ENCODE data around the gene FAAH.

FAAH gene

DNA sequence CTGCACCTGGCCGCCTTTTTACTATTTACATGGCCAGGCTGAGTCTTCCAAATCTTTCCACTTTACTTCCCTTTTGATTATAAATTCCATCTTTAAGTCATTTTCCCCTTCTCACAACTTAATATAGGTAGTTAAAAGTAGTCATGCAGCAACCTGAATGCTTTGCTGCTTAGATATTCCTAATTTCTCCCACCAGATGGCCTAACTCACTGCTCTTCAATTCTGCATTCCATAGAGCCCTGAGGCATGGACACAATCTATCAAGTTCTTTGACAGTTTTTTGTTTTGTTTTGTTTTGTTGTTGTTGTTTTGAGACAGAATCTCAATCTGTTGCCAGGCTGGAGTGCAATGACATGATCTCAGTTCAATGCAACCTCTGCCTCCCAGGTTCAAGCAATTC, 21.7 kb upstream of the FAAH start:
- ChIA-PET CTCF (no interaction called here), POLR2A (ENCODE audit: low non-redundant PET) (no interaction called here)
- no peak for DNase-seq (ENCODE audit: low spot score)
- H3K27ac ChIP-seq = no peak overlapping the region
- TF ChIP-seq, protein P1, sequence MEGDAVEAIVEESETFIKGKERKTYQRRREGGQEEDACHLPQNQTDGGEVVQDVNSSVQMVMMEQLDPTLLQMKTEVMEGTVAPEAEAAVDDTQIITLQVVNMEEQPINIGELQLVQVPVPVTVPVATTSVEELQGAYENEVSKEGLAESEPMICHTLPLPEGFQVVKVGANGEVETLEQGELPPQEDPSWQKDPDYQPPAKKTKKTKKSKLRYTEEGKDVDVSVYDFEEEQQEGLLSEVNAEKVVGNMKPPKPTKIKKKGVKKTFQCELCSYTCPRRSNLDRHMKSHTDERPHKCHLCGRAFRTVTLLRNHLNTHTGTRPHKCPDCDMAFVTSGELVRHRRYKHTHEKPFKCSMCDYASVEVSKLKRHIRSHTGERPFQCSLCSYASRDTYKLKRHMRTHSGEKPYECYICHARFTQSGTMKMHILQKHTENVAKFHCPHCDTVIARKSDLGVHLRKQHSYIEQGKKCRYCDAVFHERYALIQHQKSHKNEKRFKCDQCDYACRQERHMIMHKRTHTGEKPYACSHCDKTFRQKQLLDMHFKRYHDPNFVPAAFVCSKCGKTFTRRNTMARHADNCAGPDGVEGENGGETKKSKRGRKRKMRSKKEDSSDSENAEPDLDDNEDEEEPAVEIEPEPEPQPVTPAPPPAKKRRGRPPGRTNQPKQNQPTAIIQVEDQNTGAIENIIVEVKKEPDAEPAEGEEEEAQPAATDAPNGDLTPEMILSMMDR (conservative IDR thresholded peaks at IDR 0.05; ENCODE audit: low read depth) = no peak

DNA sequence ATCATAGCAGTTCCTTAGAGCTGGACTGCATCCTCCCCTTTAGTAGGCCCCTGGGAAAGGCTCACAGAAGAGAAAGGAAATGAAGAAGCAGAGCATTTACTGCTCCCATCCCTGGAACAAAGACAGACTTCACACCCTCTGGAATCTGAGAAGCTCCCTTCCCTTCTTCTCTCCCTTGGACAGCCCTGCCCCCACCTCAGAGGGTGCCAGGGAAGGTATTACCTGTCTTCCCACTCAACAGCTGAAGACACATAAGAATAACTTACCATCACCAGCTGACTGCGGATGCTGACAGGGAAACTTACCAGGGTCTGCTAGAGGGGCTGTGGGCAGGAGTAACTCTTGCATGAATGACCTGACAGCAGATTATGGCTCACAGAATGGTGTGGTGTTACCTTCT, 14.1 kb upstream of the FAAH start:
- TF ChIP-seq, protein P1 (conservative IDR thresholded peaks at IDR 0.05; ENCODE audit: low read depth) = no peak
- no peak for DNase-seq (ENCODE audit: low spot score)
- CTCF ChIA-PET = interaction anchor here (0.6 kb wide), 1 partner anchor 29 kb away, joined by 3 read pairs; no protein-coding TSS in a partner anchor
- no peak overlapping the region for H3K27ac ChIP-seq
- POLR2A ChIA-PET (ENCODE audit: low non-redundant PET) = no interaction called here

DNA sequence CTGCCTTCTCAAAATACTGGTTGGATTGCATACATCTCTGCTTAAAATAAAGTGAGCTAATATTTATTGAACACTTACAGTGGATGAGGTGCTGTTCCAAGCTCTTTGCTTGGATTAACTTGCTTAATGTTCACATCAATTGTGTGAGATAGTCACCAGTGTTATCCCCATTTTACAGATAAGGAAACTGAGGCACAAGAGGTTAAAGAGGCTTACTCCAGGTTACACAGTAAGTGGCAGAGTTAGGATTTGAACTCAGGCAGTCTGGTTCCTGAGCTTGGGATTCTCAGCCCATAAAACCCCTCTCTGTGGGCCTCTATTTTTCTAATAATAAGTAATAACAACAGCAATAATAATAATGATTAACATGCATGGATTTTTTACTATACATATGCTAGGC, 13.6 kb upstream of the FAAH start:
- no peak for DNase-seq (ENCODE audit: low spot score)
- no peak overlapping the region for H3K27ac ChIP-seq
- ChIA-PET CTCF (interaction anchor here (0.5 to 0.6 kb wide), 2 partner anchors 28 to 1346 kb away, joined by 3 read pairs; no protein-coding TSS in a partner anchor), POLR2A (ENCODE audit: low non-redundant PET) (no interaction called here)
- TF ChIP-seq, protein P1 (conservative IDR thresholded peaks at IDR 0.05; ENCODE audit: low read depth) = no peak

GRCh38 chr1:46393510-46393909, 607 bp upstream of the FAAH start:
- POLR2A ChIA-PET (ENCODE audit: low non-redundant PET) = no interaction called here
- CTCF ChIA-PET = no interaction called here
- TF ChIP-seq, protein P1 (conservative IDR thresholded peaks at IDR 0.05; ENCODE audit: low read depth) = no peak
- no peak overlapping the region for H3K27ac ChIP-seq
- no peak for DNase-seq (ENCODE audit: low spot score)

DNA sequence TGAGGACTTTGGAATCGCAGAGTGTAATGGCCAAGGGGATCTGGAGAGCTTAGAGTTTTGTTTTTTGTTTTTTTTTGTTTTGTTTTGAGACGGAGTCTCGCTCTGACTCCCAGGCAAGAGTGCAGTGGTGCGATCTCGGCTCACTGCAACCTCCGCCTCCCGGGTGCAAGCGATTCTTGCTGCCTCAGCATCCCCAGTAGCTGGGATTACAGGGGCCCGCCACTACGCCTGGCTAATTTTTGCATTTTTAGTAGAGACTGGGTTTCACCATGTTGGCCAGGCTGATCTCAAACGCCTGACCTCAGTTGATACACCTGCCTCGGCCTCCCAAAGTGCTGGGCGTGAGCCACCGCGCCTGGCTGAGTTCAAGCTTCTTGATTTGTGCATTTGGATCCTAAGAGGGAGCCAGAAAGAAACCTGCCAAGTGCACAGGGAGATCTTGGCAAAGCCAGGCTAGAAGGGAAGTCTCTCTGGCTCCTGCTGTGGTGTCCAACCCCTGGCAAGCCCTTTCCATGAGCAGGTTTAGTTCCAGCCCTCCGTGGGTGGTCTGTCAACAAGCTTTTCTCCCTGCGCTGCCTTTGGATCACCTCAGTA, 852 bp downstream of the FAAH start:
- CTCF ChIA-PET = interaction anchor here (0.6 kb wide), 1 partner anchor 1331 kb away, joined by 3 read pairs; no protein-coding TSS in a partner anchor
- POLR2A ChIA-PET (ENCODE audit: low non-redundant PET) = no interaction called here
- no peak overlapping the region for H3K27ac ChIP-seq
- TF ChIP-seq, protein P1 (conservative IDR thresholded peaks at IDR 0.05; ENCODE audit: low read depth) = no peak
- no peak for DNase-seq (ENCODE audit: low spot score)

DNA sequence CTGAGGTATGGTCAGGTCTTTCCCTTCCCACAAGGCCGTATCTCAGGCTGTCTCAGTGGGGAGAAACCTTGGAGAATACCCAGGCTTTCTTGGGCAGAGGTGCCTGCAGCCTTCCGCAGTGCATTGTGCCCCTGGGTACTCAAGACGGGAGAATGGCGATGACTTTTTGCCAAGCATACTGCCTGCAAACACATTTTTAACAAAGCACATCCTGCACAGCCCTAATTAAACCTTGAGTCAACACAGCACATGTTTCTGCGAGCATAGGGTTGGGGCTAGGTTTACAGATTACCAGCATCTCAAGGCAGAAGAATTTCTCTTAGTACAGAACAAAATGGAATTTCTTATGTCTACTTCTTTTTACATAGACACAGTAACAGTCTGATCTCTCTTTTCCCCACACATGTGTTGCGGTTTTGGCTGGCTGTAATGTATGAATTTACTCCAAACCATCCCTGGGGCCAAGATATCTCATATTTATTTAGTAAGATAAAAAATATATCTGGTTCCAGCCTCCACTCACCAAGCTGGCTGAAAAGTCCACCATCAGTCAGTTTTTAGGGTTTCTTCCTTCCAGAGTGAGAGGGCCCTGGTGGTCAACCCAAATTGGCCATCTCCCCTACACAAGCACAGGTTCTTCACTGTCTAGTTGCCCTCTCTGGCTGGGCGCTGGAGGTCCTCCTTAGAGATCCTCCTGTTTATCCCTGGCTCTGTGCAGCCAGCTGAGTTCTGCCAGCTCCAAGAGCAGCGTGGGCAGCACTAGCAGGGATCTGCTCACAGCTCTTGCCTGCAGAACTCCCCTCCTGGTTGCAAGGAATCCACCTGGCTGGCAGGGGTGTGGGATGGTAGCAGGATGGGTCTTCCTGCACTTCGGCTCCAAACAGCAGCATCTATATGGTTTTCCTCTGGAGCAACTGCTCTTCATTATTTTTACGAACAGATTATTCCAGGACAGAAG, 2.6 kb downstream of the FAAH start:
- CTCF ChIA-PET = no interaction called here

More for the DNA sequence above, 2.6 kb downstream of the FAAH start:
- POLR2A ChIA-PET (ENCODE audit: low non-redundant PET) = no interaction called here
- DNase-seq (ENCODE audit: low spot score) = no peak
- H3K27ac ChIP-seq = peak overlapping the region; percentile 48
- TF ChIP-seq, protein P1 (conservative IDR thresholded peaks at IDR 0.05; ENCODE audit: low read depth) = no peak

Measured in RWPE1 (cell line).